HFF-Myc (cell line): Measurements from ENCODE around the gene TSN.
"Not testable (repeated sequence)": the region's sequence is repeated elsewhere in the genome, so short reads cannot be mapped to it uniquely, and the experiment has no call there.

ENCODE experiments used
- DNase-seq: peaks from one replicate; pipeline ENCODE4 v3.0.0-alpha.2; 2011; ENCODE audit warnings: low read depth; ENCODE audit errors: extremely low read depth
- H3K4me3 ChIP-seq: replicated peaks from 2 replicates; pipeline ENCODE4 v1.5.1; 2011; ENCODE audit warnings: low read depth, mild to moderate bottlenecking, control low read depth, low read length
- TF ChIP-seq, protein P1 (sequence below): IDR thresholded peaks from 2 replicates; pipeline ENCODE4 v1.5.1; 2012; ENCODE audit warnings: mild to moderate bottlenecking, low read depth, low read length, control low read depth; ENCODE audit errors: missing control alignments

TSN gene

DNA sequence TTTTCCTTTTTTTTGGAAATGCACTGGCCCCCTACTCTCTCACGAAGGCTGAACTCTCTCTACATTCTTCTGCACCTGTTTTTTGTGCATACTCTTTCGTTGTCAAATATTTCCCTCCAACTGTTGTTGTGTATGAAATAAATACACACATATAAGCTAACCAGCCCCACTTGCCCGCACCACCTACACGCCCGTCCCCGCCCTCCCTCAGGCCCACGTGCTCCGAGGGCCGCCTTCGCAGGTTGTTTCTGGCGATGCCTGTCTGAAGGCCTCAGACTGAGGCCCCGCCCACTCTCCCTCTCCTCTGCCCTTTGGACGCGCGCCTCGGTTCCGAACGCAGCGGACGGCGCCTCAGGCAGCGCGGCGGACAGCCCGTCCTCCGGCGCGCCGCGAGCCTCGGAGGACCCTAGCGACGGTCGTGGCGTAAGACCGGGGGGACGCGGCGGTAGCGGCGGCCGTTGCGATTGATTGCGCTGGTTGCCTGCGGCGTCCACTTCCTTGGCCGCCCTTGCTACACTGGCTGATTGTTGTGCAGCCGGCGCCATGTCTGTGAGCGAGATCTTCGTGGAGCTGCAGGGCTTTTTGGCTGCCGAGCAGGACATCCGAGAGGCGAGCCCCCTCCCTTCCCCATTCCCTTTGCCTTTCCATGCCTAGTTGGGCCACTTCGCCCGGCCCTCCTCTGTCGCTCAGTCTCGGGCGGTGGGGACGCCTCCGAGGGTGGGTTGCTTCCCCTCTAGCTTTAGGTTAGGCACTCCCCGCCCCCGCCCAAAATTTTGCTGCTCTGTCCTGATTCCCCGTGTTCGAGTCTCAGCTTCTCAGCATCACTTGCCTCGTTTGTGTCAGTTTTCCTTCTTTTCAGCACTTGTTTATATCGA is at the start of gene TSN:
TSS of gene TSN (plus strand) at position 415 of the 875 bp plus-strand sequence. CDS start at position 544, 129 bp downstream.
- DNase-seq: peak; percentile 85
- TF ChIP-seq, protein P1, sequence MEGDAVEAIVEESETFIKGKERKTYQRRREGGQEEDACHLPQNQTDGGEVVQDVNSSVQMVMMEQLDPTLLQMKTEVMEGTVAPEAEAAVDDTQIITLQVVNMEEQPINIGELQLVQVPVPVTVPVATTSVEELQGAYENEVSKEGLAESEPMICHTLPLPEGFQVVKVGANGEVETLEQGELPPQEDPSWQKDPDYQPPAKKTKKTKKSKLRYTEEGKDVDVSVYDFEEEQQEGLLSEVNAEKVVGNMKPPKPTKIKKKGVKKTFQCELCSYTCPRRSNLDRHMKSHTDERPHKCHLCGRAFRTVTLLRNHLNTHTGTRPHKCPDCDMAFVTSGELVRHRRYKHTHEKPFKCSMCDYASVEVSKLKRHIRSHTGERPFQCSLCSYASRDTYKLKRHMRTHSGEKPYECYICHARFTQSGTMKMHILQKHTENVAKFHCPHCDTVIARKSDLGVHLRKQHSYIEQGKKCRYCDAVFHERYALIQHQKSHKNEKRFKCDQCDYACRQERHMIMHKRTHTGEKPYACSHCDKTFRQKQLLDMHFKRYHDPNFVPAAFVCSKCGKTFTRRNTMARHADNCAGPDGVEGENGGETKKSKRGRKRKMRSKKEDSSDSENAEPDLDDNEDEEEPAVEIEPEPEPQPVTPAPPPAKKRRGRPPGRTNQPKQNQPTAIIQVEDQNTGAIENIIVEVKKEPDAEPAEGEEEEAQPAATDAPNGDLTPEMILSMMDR: no peak
- H3K4me3 ChIP-seq: peak within 1 kb of the TSS; percentile 79

DNA sequence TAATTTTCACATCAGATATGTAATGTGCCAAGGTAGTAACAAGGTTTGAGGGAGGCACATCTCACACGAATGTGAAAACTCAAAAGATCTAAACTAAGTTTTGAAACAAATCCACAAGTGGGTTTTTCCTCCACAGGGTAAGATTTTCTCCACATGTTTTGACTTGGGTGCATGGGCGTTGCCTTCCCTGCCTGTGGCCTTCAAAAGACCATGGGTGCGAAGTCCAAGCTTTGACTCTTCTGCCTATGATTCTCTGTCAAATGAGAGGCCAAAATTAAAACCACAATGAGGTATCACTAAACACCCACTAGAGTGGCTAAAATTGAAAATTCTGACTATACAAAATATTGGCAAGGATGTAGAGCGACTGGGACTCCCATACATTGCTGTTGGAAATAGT is 49.5 kb upstream of the TSN start:
- TF ChIP-seq, protein P1: no peak
- no peak for DNase-seq
- H3K4me3 ChIP-seq: no peak overlapping the region

DNA sequence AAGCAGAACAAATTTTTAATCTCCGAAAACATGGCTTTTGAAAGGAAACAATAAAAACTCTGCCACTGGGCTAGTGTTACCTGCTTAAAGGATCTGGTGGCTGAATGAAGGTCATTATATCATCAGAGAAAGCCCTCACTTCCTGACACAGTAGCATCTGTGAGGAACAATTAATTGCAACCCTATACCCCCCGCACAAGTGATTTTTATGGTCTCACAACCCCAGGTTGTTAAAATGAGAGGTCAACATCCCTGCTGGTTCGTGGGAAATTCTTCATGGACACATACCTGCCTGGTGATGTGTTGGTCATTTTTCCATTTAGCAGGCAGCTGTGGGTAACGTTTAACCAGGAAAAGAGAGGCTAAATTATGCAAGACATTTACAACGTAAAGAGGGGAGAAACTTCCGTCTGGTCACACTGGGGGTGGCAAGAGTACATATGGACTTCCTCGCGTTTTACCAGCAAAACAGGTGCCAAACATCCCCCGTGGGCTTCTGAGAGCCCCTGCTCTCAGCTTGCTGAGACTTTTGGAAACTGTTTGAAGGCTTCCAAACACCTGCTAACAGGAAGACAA is 48.0 kb upstream of the TSN start:
- TF ChIP-seq, protein P1: no peak
- no peak overlapping the region for H3K4me3 ChIP-seq
- DNase-seq: no peak

DNA sequence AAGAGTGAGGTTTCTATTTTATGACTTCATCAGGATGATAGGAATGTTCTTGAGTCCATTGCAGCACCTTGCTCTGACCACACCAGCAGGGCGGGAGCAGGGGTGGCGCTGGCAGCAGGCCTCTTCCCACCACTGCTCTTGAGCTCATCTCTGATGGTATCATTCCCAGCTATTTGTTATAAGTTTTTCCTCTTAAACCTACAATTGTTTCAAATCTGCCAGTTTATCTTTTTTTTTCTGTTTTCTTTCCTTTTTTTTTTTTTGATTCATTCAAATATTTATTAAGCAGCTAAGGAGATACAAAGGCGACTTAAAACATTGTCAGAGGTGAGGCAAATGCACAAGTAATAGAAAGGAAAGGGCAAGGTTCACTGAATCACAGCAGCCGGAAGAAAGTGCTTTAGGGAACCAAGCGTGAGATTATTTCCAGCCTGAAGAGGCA is 47.5 kb upstream of the TSN start:
- TF ChIP-seq, protein P1: no peak
- no peak overlapping the region for H3K4me3 ChIP-seq

DNA sequence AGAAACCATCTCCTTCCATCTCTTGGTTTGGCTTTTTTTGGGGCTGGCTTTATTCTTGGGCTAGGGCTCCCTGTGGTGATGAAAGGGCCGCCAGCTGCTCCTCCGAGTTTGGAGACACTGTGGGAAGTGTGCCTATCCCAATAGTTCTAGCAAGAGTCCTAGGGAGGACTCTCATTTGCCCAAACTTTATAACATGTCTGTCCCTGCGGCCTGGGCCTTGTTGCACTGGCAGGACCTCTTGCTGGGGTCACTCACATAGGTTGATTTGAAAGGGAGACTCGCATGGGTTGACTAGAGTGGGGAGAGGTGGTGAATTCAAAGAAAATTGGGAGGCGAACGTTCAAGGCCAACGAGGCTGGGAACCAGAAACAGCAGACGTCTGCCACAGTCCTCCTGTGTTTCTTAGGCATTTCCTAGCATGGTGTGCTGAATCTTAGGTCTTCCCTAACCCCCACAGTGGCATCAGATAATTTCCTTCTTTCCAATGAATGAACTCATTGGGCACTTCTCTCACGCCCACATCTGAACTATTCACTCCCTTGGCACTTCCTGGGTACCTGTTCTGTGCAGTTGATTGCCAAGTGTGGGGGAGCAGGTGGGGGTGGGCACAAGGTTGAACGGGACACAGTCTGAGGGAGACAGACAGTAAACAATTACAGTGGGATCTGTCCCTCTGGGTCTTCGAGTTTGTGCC is 45.5 kb upstream of the TSN start:
- TF ChIP-seq, protein P1: no peak
- no peak for DNase-seq
- no peak overlapping the region for H3K4me3 ChIP-seq

More for the DNA sequence above, 47.5 kb upstream of the TSN start:
- no peak for DNase-seq

DNA sequence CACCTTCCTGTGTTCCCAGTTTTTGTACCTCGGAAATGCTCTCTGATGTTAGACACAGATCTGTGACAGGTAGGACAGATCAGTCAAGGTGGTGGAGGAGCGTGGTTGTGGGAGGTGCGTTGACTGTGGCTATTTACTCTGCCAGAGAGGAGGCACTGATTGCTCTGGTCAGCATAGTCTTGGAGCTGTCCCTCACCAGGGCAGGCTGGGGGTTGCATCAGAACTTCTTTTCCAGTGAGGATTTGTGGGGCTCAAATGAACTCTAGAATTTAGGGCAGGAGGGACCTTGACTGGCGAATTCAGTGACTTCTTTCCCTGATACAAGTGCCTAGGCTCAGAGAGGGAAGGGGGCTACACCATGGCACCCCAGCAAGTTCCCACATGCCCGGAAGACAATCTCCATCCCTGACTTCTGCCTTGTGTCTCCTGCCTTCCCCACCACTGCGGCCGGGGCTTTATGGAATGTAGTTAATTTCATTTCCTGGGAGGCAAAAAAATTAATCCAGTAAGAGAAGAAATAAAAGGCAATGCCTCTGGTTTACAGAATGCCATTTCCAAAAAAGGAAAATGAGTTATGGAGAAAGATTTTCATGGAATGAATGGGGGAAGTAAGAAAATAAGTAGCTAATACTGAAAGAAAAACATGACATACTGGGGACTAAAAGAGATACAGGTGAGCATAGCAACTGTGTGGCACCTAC is 44.8 kb upstream of the TSN start:
- TF ChIP-seq, protein P1: no peak
- DNase-seq: no peak
- no peak overlapping the region for H3K4me3 ChIP-seq

DNA sequence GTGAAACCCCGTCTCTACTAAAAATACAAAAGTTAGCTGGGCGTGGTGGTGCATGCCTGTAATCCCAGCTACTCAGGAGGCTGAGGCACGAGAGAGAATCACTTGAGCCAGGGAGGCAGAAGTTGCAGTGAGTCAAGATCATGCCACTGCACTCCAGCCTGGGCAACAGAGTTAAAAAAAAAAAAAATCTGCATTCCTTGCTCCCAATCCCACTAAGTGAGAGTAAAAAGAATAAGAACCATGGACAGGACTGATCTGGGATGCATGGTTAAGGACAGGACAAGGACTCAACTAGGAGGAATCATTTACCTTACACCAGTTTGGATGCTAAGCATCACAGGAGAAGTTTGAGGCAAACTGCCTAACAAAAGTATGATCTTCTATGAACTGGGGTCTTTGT is 44.0 kb upstream of the TSN start:
- not testable (repeated sequence) for DNase-seq, H3K4me3 ChIP-seq
